GM12878 (cell line): ENCODE data around the gene SUSD6. TPM values are rescaled to one million over a fixed set of nuclear protein-coding genes. Genes with fewer than 3 reads are reported as not detected.

Experiments used
- ATAC-seq: fragments of 200-7000 bp; cut with Tn5 transposase; 3 replicates; pipeline ENCODE4 v1.9.1; 2020; ENCODE audit warnings: mild to moderate bottlenecking, moderate library complexity
- BruUV-seq: library from RNA; stranded (reverse); fragments of 400-500 nt; replicated peaks from 2 replicates; lab custom pipeline; 2021; lab: Mats Ljungman, UMichigan
- CTCF ChIA-PET: fragments of 300-600 bp; sonication (Branson Sonifier 250); formaldehyde crosslinking; extraction: SDS; loops from one replicate; lab custom pipeline; 2021; ENCODE audit warnings: inconsistent platforms; lab: Yijun Ruan, JAX
- POLR2A ChIA-PET: fragments of 350-600 bp; formaldehyde crosslinking; extraction: SDS; loops from one replicate; lab custom pipeline; 2021; ENCODE audit warnings: inconsistent platforms; lab: Charles Lee
- RAD21 ChIA-PET: fragments of 300-600 bp; sonication (Branson Sonifier 250); formaldehyde crosslinking; loops from one replicate; lab custom pipeline; 2023; ENCODE audit warnings: antibody characterized with exemption; ENCODE audit not compliant: unreplicated experiment; lab: Charles Lee
- SMC1A ChIA-PET: fragments of 300-600 bp; sonication (Branson Sonifier 250); formaldehyde crosslinking; loops from one replicate; lab custom pipeline; 2023; ENCODE audit not compliant: unreplicated experiment, uncharacterized antibody; lab: Charles Lee
- DNase-seq: peaks from one replicate; pipeline ENCODE4 v3.0.0-alpha.2; 2011; ENCODE audit warnings: low read depth, low spot score
- FAIRE-seq: peaks from 3 replicates; lab custom pipeline; 2011; peaks lifted over from hg19 to GRCh38; lab: Jason Lieb, UNC
- H2AFZ ChIP-seq: 2 replicates; pipeline ENCODE4 v1.6.0; 2011; ENCODE audit warnings: low read depth, low read length, control low read depth; ENCODE audit not compliant: control insufficient read depth
- H3K27ac ChIP-seq: 2 replicates; pipeline ENCODE4 v1.5.1; 2011; ENCODE audit warnings: control low read depth; ENCODE audit not compliant: control insufficient read depth, insufficient read depth
- H3K27me3 ChIP-seq, 2 experiments: replicated peaks in 1 of 2; 2 replicates each; pipeline versions ENCODE4 v1.6.0 to v1.6.1; 2011; ENCODE audit warnings: low read length in 1 of 2; ENCODE audit not compliant: control insufficient read depth in 2 of 2, insufficient read depth in 2 of 2
- H3K36me3 ChIP-seq, 2 experiments: 2 replicates each; pipeline ENCODE4 v1.5.1; 2011; ENCODE audit warnings: low read length in 1 of 2; ENCODE audit not compliant: control insufficient read depth in 2 of 2, insufficient read depth in 2 of 2
- H3K4me1 ChIP-seq: 2 replicates; pipeline ENCODE4 v1.6.1; 2011; ENCODE audit warnings: mild to moderate bottlenecking, low read length, moderate library complexity, mixed read lengths; ENCODE audit not compliant: control insufficient read depth, insufficient read depth
- H3K4me2 ChIP-seq: 2 replicates; pipeline ENCODE4 v1.6.0; 2011; ENCODE audit warnings: control low read depth; ENCODE audit not compliant: control insufficient read depth, insufficient read depth
- H3K4me3 ChIP-seq: fragments of 200-600 bp; sonication (generic); 2 replicates; pipeline ENCODE4 v1.5.1; 2016
- H3K79me2 ChIP-seq: 2 replicates; pipeline ENCODE4 v1.6.0; 2011; ENCODE audit warnings: low read length; ENCODE audit not compliant: control insufficient read depth, insufficient read depth
- H3K9ac ChIP-seq: 2 replicates; pipeline ENCODE4 v1.8.0; 2011; ENCODE audit warnings: low read length, control low read depth, mixed read lengths; ENCODE audit not compliant: control insufficient read depth, insufficient read depth
- H3K9me3 ChIP-seq: replicated peaks from 3 replicates; pipeline ENCODE4 v1.5.1; 2011; ENCODE audit warnings: mild to moderate bottlenecking, low read length; ENCODE audit not compliant: control insufficient read depth, insufficient read depth
- H4K20me1 ChIP-seq: 2 replicates; pipeline ENCODE4 v1.6.0; 2011; ENCODE audit not compliant: control insufficient read depth, insufficient read depth
- CBFB ChIP-seq: IDR thresholded peaks from 2 replicates; pipeline ENCODE4 v1.6.1; 2016; ENCODE audit warnings: antibody characterized with exemption, low read depth
- E4F1 ChIP-seq: fragments of 450-650 bp; IDR thresholded peaks from 2 replicates; pipeline ENCODE4 v1.6.1; 2018; ENCODE audit warnings: borderline replicate concordance, mild to moderate bottlenecking; ENCODE audit not compliant: partially characterized antibody
- EZH2 ChIP-seq: IDR thresholded peaks from 2 replicates; pipeline ENCODE4 v1.6.1; 2012; ENCODE audit warnings: low read depth, mild to moderate bottlenecking, control low read depth, inconsistent platforms, low read length, borderline replicate concordance; ENCODE audit not compliant: control insufficient read depth
- HCFC1 ChIP-seq: fragments of 150-350 bp; IDR thresholded peaks from 2 replicates; pipeline ENCODE4 v1.6.1; 2014; ENCODE audit warnings: low read length
- MEF2A ChIP-seq: IDR thresholded peaks from 2 replicates; pipeline ENCODE4 v1.6.1; 2011; ENCODE audit warnings: low read depth, mild to moderate bottlenecking, low read length, moderate library complexity; ENCODE audit not compliant: insufficient read depth
- NR2F1 ChIP-seq: fragments of 450-650 bp; conservative IDR thresholded peaks from 2 replicates; pipeline ENCODE4 v1.6.1; 2017; ENCODE audit warnings: mild to moderate bottlenecking
- POU2F2 ChIP-seq: IDR thresholded peaks from 3 replicates; pipeline ENCODE4 v1.6.1; 2011; ENCODE audit warnings: low read depth, mild to moderate bottlenecking, low read length, borderline replicate concordance
- SP1 ChIP-seq: IDR thresholded peaks from one replicate; pipeline ENCODE4 v1.6.1; 2011; ENCODE audit warnings: low read depth, low read length
- WGBS: methylation state at CpG from one replicate; pipeline ENCODE4 v1.1.6; 2016; ENCODE audit warnings: low lambda C conversion rate; ENCODE audit not compliant: insufficient replicate concordance, insufficient coverage; ENCODE audit errors: missing lambda C conversion rate; 5-methylcytosine and 5-hydroxymethylcytosine counted together
- in situ Hi-C: fragments of 300-500 bp; cut with MboI; formaldehyde crosslinking; loops from 9 replicates; pipeline ENCODE4 v1.14.3; 2018; ENCODE audit warnings: mixed read lengths
- intact Hi-C: fragments of 100-400 bp; cut with micrococcal nuclease; formaldehyde crosslinking; loops from one replicate; pipeline ENCODE4 v1.14.2; 2022; ENCODE audit not compliant: unreplicated experiment
- polyA plus RNA-seq, 11 experiments: library from polyadenylated mRNA; depleted of rRNA in 4 of 11; unstranded in 6 of 11; stranded (reverse) in 5 of 11; fragments of >200 nt; fragmentation: Nextera tagmentation in 4 of 11; fragmentation: Illumina TruSeq in 1 of 11; extraction: Ambion mirVana in 4 of 11; extraction: Trizol in 1 of 11; gene quantifications; 1 replicate in 1 of 11; 2 replicates in 10 of 11; pipeline versions ENCODE4 v1.2.1 to v1.2.3, GENCODE V29; 2011 to 2016; ENCODE audit warnings: inconsistent platforms in 2 of 11, missing spikeins in 2 of 11, low read depth in 1 of 11
- total RNA-seq, 4 experiments: library from RNA; depleted of rRNA in 3 of 4; stranded (reverse); fragments of >200 nt in 3 of 4; fragmentation: Illumina TruSeq in 1 of 4; extraction: Trizol in 1 of 4; gene quantifications; 2 replicates each; pipeline versions ENCODE4 v1.2.1 to v1.2.3, GENCODE V29; 2013 to 2021

Gene SUSD6
- total and polyA plus RNA-seq, 10 of the 15 experiments (the other 5 are each of a cell fraction or from before 2014, with no cell fraction given) = 6.6 to 39.8 (median 20.2) TPM

DNA sequence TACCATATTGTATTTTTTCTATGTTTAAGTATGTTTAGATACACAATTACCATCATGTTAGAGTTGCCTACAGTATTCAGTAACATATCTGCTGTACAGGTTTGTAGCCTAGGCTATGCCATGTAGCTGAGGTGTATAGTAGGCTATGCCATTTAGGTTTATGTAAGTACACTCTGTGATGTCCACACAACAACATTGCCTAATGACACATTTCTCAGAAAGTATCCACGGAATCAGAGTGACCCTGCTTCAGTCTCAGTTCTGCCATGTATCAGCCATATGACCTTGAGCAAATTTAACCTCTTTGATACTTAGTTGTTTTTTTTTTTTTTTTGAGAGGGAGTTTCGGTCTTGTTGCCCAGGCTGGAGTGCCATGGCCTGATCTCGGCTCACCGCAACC is 12.7 kb downstream of the SUSD6 start:
- H4K20me1 ChIP-seq = no peaks in the 10 kb centered on the region
- no TSS peak for BruUV-seq
- intact Hi-C loops = no loop called here
- peaks cover 59% of the 10 kb centered on the region for H3K4me1 ChIP-seq
- DNase-seq = no peak
- H3K9me3 ChIP-seq = no peaks in the 10 kb centered on the region
- H3K4me2 ChIP-seq = no peak overlapping the region
- 100% methylated on average over 4 of the region's 4 CpGs for WGBS
- no peak overlapping the region for H3K4me3 ChIP-seq
- no peaks in the 10 kb centered on the region for H3K27me3 ChIP-seq
- no peak for ATAC-seq
- H2AFZ ChIP-seq = no peak overlapping the region
- H3K27ac ChIP-seq = no peak overlapping the region; the same call in 1 of the 2 replicates
- peaks cover 97% of the 10 kb centered on the region for H3K79me2 ChIP-seq
- no peak for FAIRE-seq
- RAD21 ChIA-PET = interaction anchor here (1.0 to 4.0 kb wide), 5 partner anchors 12 to 83 kb away, joined by 3 to 39 read pairs (median 3); no protein-coding TSS in a partner anchor
- in situ Hi-C loops = no loop called here
- POLR2A ChIA-PET = interaction anchor here (1.0 to 1.6 kb wide), 5 partner anchors 9 to 25 kb away, joined by 3 to 8 read pairs (median 5); no protein-coding TSS in a partner anchor
- SMC1A ChIA-PET = interaction anchor here (0.6 to 17.8 kb wide), 9 partner anchors 11 to 90 kb away, joined by 3 to 336 read pairs (median 6); partner anchors contain the start of gene SUSD6
- CTCF ChIA-PET = interaction anchor here (0.9 to 1.5 kb wide), 3 partner anchors 12 to 28 kb away, joined by 3 to 5 read pairs (median 4); no protein-coding TSS in a partner anchor
- TF ChIP-seq EZH2 (no peak), CBFB (no peak), SP1 (no peak), HCFC1 (no peak), E4F1 (no peak), POU2F2 (no peak), MEF2A (no peak), NR2F1 (no peak)
- H3K9ac ChIP-seq = no peak overlapping the region
- H3K36me3 ChIP-seq = peaks cover 0 to 3% of the 10 kb centered on the region in 2 experiments
